ENCODE results near the gene PTGIS. TPM values are rescaled to one million over a fixed set of nuclear protein-coding genes. Genes with fewer than 3 reads are reported as not detected.

The PTGIS gene
- total and polyA plus RNA-seq, 2 donors (not counting 1 experiment from before 2014, with no cell fraction given) = not detected

- Mint-ChIP-seq H3K9me3 (ENCODE audit: insufficient read depth) (no peaks in the 10 kb centered on the region), H3K27me3 (peaks cover 45% of the 10 kb centered on the region), H3K4me3 (no peak overlapping the region), H3K27ac (no peak overlapping the region), H3K4me1 (no peaks in the 10 kb centered on the region)
- no peak for ATAC-seq (ENCODE audit: low read depth)
- Histone ChIP-seq H3K4me3 (ENCODE audit: control extremely low read depth in 1 of 5, extremely low read depth in 1 of 5, insufficient read depth in 1 of 5, low read depth in 2 of 5, low read length in 4 of 5) (no peak overlapping the region), H3K4me1 (ENCODE audit: control insufficient read depth in 2 of 2, insufficient read depth in 2 of 2, low read length in 2 of 2) (no peaks in the 10 kb centered on the region), H2AFZ (ENCODE audit: insufficient read depth, low read depth, low read length, poor library complexity, severe bottlenecking) (no peak overlapping the region), H3K36me3 (replicated peaks in 1 of 2; ENCODE audit: control extremely low read depth in 1 of 2, control insufficient read depth in 1 of 2, extremely low read depth in 1 of 2, insufficient read depth in 2 of 2, low read length in 1 of 2) (no peaks in the 10 kb centered on the region), H3K27me3 (replicated peaks in 1 of 4; ENCODE audit: control extremely low read depth in 1 of 4, control insufficient read depth in 3 of 4, insufficient read depth in 4 of 4, low read length in 3 of 4) (peaks cover 0 to 3% (median 1%) of the 10 kb centered on the region in 4 experiments), H3K79me2 (ENCODE audit: control insufficient read depth, insufficient read depth, low read length) (no peaks in the 10 kb centered on the region), H3K9ac (ENCODE audit: low read length) (no peak overlapping the region), H4K20me1 (ENCODE audit: control insufficient read depth, insufficient read depth, low read length, poor library complexity, severe bottlenecking) (no peaks in the 10 kb centered on the region), H3K27ac (ENCODE audit: low read length in 2 of 2) (no peak overlapping the region), H3K4me2 (replicated peaks; ENCODE audit: low read depth, low read length, poor library complexity, severe bottlenecking) (no peak overlapping the region), H3K9me3 (ENCODE audit: control extremely low read depth in 1 of 3, control insufficient read depth in 2 of 3, insufficient read depth in 1 of 3, low read length in 2 of 3) (peaks cover 0 to 5% (median 2%) of the 10 kb centered on the region in 3 donors)
- TF ChIP-seq CTCF (IDR thresholded peaks at IDR 0.05) = no peak
- TF ChIP-seq EZH2 (IDR thresholded peaks at IDR 0.05; ENCODE audit: borderline replicate concordance, insufficient read depth, low read depth, low read length, poor library complexity, severe bottlenecking) = no peak
- DNase-seq = no peak
- ChIA-PET POLR2A (no interaction called here), CTCF (interaction anchor here (0.7 kb wide), 1 partner anchor 809 kb away, joined by 4 read pairs; no protein-coding TSS in a partner anchor)
- intact Hi-C loops (cut with micrococcal nuclease) = no loop called here
Observed at GRCh38 chr20:49556621-49557020, 11.3 kb downstream of the PTGIS start.

- Histone ChIP-seq H3K27ac (ENCODE audit: low read length in 2 of 2) (no peak overlapping the region), H4K20me1 (ENCODE audit: control insufficient read depth, insufficient read depth, low read length, poor library complexity, severe bottlenecking) (no peaks in the 10 kb centered on the region), H3K4me3 (ENCODE audit: control extremely low read depth in 1 of 5, extremely low read depth in 1 of 5, insufficient read depth in 1 of 5, low read depth in 2 of 5, low read length in 4 of 5) (no peak overlapping the region), H3K27me3 (replicated peaks in 1 of 4; ENCODE audit: control extremely low read depth in 1 of 4, control insufficient read depth in 3 of 4, insufficient read depth in 4 of 4, low read length in 3 of 4) (peaks cover 0 to 20% (median 0%) of the 10 kb centered on the region in 4 experiments), H3K4me2 (replicated peaks; ENCODE audit: low read depth, low read length, poor library complexity, severe bottlenecking) (no peak overlapping the region), H3K4me1 (ENCODE audit: control insufficient read depth in 2 of 2, insufficient read depth in 2 of 2, low read length in 2 of 2) (no peaks in the 10 kb centered on the region), H3K9ac (ENCODE audit: low read length) (no peak overlapping the region), H3K79me2 (ENCODE audit: control insufficient read depth, insufficient read depth, low read length) (no peaks in the 10 kb centered on the region), H2AFZ (ENCODE audit: insufficient read depth, low read depth, low read length, poor library complexity, severe bottlenecking) (no peak overlapping the region), H3K36me3 (replicated peaks in 1 of 2; ENCODE audit: control extremely low read depth in 1 of 2, control insufficient read depth in 1 of 2, extremely low read depth in 1 of 2, insufficient read depth in 2 of 2, low read length in 1 of 2) (no peaks in the 10 kb centered on the region), H3K9me3 (ENCODE audit: control extremely low read depth in 1 of 3, control insufficient read depth in 2 of 3, insufficient read depth in 1 of 3, low read length in 2 of 3) (peaks cover 0 to 14% (median 10%) of the 10 kb centered on the region in 3 donors)
- intact Hi-C loops (cut with micrococcal nuclease) = no loop called here
- no peak for DNase-seq
- TF ChIP-seq CTCF (IDR thresholded peaks at IDR 0.05) (no peak), EZH2 (IDR thresholded peaks at IDR 0.05; ENCODE audit: borderline replicate concordance, insufficient read depth, low read depth, low read length, poor library complexity, severe bottlenecking) (no peak)
- 88% methylated on average over 6 of the region's 8 CpGs for WGBS (ENCODE audit: insufficient coverage)
- POLR2A ChIA-PET = no interaction called here
- Mint-ChIP-seq H3K4me3 (no peak overlapping the region), H3K4me1 (no peaks in the 10 kb centered on the region), H3K27me3 (peaks cover 20% of the 10 kb centered on the region), H3K9me3 (ENCODE audit: insufficient read depth) (no peaks in the 10 kb centered on the region), H3K27ac (no peak overlapping the region)
- CTCF ChIA-PET = interaction anchor here (1.5 kb wide), 1 partner anchor 8 kb away, joined by 3 read pairs; no protein-coding TSS in a partner anchor
- no peak for ATAC-seq (ENCODE audit: low read depth)
Observed at GRCh38 chr20:49549801-49550551, 18.0 kb downstream of the PTGIS start.
